ENCODE results near the gene TUFT1.

Gene TUFT1

GRCh38 chr1:151499365-151499764, 40.7 kb upstream of the TUFT1 start:
- no peak for DNase-seq (ENCODE audit: low spot score)
- Histone ChIP-seq H3K27ac (no peak overlapping the region), H3K4me3 (no peak overlapping the region)
- no peak for TF ChIP-seq CTCF (IDR thresholded peaks at IDR 0.05)

- no peak overlapping the region for H3K27ac ChIP-seq
- TF ChIP-seq CTCF (IDR thresholded peaks at IDR 0.05), result no peak
- no peak for DNase-seq (ENCODE audit: low spot score)
- no peak overlapping the region for H3K4me3 ChIP-seq
Measured at GRCh38 chr1:151499930-151500329, 40.2 kb upstream of the TUFT1 start.

- DNase-seq (ENCODE audit: low spot score), result no peak
- H3K4me3 ChIP-seq, result no peak overlapping the region
- no peak overlapping the region for H3K27ac ChIP-seq
- TF ChIP-seq CTCF (IDR thresholded peaks at IDR 0.05), result no peak
Measured at GRCh38 chr1:151501474-151501873, 38.6 kb upstream of the TUFT1 start.

DNA sequence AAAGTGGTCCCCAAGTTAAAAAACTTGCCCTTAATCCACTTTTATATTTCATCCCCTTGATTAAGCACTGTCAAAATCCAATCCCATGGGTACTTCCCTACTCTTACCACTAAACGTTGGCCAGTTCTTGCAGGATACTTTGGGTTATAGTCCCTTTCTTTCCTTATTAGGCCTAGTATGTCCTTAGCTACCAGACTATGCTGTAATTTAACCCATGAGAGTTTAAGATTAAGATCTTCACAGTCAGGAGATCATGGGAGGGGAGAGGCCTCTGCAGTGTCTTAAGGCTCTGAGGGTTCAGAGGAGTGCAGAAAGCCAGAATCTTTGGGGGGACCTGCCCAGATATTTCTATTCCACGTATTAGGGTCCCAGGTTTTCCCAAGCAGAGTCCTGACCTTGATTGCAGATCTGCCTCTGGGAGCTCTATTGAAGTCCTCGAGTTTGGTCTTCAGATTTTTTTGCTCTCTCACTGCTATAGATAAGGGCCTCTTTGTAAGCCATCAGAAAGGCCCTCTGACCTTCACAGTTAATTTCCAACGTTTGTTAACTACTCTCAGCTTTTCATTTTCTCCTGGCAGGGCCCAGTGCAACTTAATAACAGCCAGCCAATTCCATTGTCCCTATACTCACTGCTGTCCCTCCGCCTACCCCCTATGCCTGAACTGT, 37.9 kb upstream of the TUFT1 start:
- no peak overlapping the region for H3K27ac ChIP-seq
- H3K4me3 ChIP-seq, result no peak overlapping the region
- no peak for DNase-seq (ENCODE audit: low spot score)
- TF ChIP-seq CTCF (IDR thresholded peaks at IDR 0.05), result no peak

GRCh38 chr1:151502859-151503780, 37.0 kb upstream of the TUFT1 start:
- TF ChIP-seq CTCF (IDR thresholded peaks at IDR 0.05), result no peak
- Histone ChIP-seq H3K27ac (no peak overlapping the region), H3K4me3 (no peak overlapping the region)
- no peak for DNase-seq (ENCODE audit: low spot score)

DNA sequence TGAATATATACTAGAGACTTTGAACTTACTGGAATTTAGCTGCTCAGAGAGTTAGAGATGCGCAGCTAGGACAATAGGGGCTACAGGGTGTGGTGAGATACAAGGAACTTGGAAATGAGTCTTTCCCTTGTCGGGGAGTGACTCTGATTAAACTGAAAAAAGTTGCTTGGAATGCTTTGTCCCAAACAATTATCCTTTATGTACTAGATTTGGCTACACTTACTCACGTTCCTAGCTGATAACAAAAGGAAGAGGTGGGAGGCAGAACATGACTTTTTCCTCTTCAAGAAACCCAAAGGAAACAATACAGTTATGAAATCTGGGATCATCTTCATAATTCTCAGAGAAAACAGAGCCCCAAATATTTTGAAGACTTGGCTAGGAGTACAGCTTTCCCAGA, 35.9 kb upstream of the TUFT1 start:
- no peak overlapping the region for H3K4me3 ChIP-seq
- TF ChIP-seq CTCF (IDR thresholded peaks at IDR 0.05), result no peak
- H3K27ac ChIP-seq, result no peak overlapping the region
- no peak for DNase-seq (ENCODE audit: low spot score)
